ENCODE measurements around the gene LRRC26. TPM values are rescaled to one million over a fixed set of nuclear protein-coding genes. Genes with fewer than 3 reads are reported as not detected.

Gene LRRC26
- total RNA-seq, 1 experiment from 2014 or later, result 2.4 TPM

GRCh38 chr9:137171149-137171900, 1.5 kb upstream of the LRRC26 start:
- Histone ChIP-seq H3K27me3 (ENCODE audit: insufficient read depth, low read length) (no peaks in the 10 kb centered on the region), H3K9ac (ENCODE audit: low read length) (no peak overlapping the region), H2AFZ (ENCODE audit: low read depth, low read length, poor library complexity, severe bottlenecking) (no peak overlapping the region), H3K79me2 (ENCODE audit: insufficient read depth, low read length) (no peaks in the 10 kb centered on the region), H3K4me1 (ENCODE audit: control insufficient read depth in 1 of 2, insufficient read depth in 2 of 2, low read length in 2 of 2) (peaks cover 14 to 40% of the 10 kb centered on the region in 2 experiments), H3K9me2 (ENCODE audit: insufficient read depth) (no peaks in the 10 kb centered on the region), H3K27ac (ENCODE audit: low read depth, low read length) (no peak overlapping the region), H3K4me3 (replicated peaks in 1 of 2; ENCODE audit: low read depth in 1 of 2, low read length in 2 of 2) (no peak overlapping the region), H3K9me3 (ENCODE audit: control insufficient read depth in 1 of 2, insufficient read depth in 1 of 2, low read depth in 1 of 2, low read length in 2 of 2) (no peaks in the 10 kb centered on the region), H3K36me3 (ENCODE audit: control insufficient read depth in 1 of 2, insufficient read depth in 2 of 2, low read length in 2 of 2) (no peaks in the 10 kb centered on the region), H3K4me2 (ENCODE audit: low read length) (no peak overlapping the region), H4K20me1 (ENCODE audit: insufficient read depth) (no peaks in the 10 kb centered on the region)
- no peak for TF ChIP-seq SIN3A (IDR thresholded peaks at IDR 0.05; ENCODE audit: low read depth)
- BruUV-seq (replicated peaks), result no TSS peak
- RAD21 ChIA-PET (ENCODE audit: low non-redundant PET in 1 of 2, low total read pairs in 2 of 2, uncharacterized antibody in 2 of 2, unreplicated experiment in 2 of 2), result no interaction called here
- intact Hi-C loops (cut with micrococcal nuclease), result no loop called here
- CTCF ChIA-PET, result no interaction called here
- POLR2A ChIA-PET, result no interaction called here
- DNase-seq (ENCODE audit: low read depth, low spot score) (no peak), ATAC-seq (no peak)

GRCh38 chr9:137170486-137171148, 766 bp upstream of the LRRC26 start:
- H3K4me2 ChIP-seq (ENCODE audit: low read length), result peak overlapping the region; percentile 84
- no peak overlapping the region for H2AFZ ChIP-seq (ENCODE audit: low read depth, low read length, poor library complexity, severe bottlenecking)
- no peak overlapping the region for H3K9ac ChIP-seq (ENCODE audit: low read length)
- H3K4me1 ChIP-seq (ENCODE audit: control insufficient read depth in 1 of 2, insufficient read depth in 2 of 2, low read length in 2 of 2), result peaks cover 14 to 40% of the 10 kb centered on the region in 2 experiments
- H3K9me3 ChIP-seq (ENCODE audit: control insufficient read depth in 1 of 2, insufficient read depth in 1 of 2, low read depth in 1 of 2, low read length in 2 of 2), result no peaks in the 10 kb centered on the region
- H3K4me3 ChIP-seq (replicated peaks in 1 of 2; ENCODE audit: low read depth in 1 of 2, low read length in 2 of 2), result no peak overlapping the region
- H4K20me1 ChIP-seq (ENCODE audit: insufficient read depth), result no peaks in the 10 kb centered on the region
- H3K36me3 ChIP-seq (ENCODE audit: control insufficient read depth in 1 of 2, insufficient read depth in 2 of 2, low read length in 2 of 2), result no peaks in the 10 kb centered on the region
- no peak overlapping the region; the same call in 1 of the 2 replicates for H3K27ac ChIP-seq (ENCODE audit: low read depth, low read length)
- no TSS peak for BruUV-seq (replicated peaks)
- ChIA-PET CTCF (interaction anchor here (1.9 kb wide), 1 partner anchor 57 kb away, joined by 4 read pairs; the partner anchor contains the start of gene RNF224), POLR2A (interaction anchor here (1.2 kb wide), 1 partner anchor 9 kb away, joined by 3 read pairs; no protein-coding TSS in a partner anchor), RAD21 (ENCODE audit: low non-redundant PET in 1 of 2, low total read pairs in 2 of 2, uncharacterized antibody in 2 of 2, unreplicated experiment in 2 of 2) (no interaction called here)
- no peaks in the 10 kb centered on the region for H3K27me3 ChIP-seq (ENCODE audit: insufficient read depth, low read length)
- ATAC-seq (no peak), DNase-seq (ENCODE audit: low read depth, low spot score) (no peak)
- no peaks in the 10 kb centered on the region for H3K9me2 ChIP-seq (ENCODE audit: insufficient read depth)
- H3K79me2 ChIP-seq (ENCODE audit: insufficient read depth, low read length), result no peaks in the 10 kb centered on the region
- intact Hi-C loops (cut with micrococcal nuclease), result no loop called here
- no peak for TF ChIP-seq JUND (IDR thresholded peaks at IDR 0.05)
- no peak for TF ChIP-seq EGR1 (IDR thresholded peaks at IDR 0.05; ENCODE audit: low read depth)
- no peak for TF ChIP-seq CBX3 (IDR thresholded peaks at IDR 0.05; ENCODE audit: low read depth)
- TF ChIP-seq POLR2AphosphoS5 (IDR thresholded peaks at IDR 0.05; ENCODE audit: low read depth, low read length), result no peak
- no peak for TF ChIP-seq EZH2phosphoT487 (IDR thresholded peaks at IDR 0.05; ENCODE audit: borderline replicate concordance)
- no peak for TF ChIP-seq CTCF (IDR thresholded peaks at IDR 0.05 in 2 of 3, conservative IDR thresholded peaks at IDR 0.05 in 1 of 3; ENCODE audit: borderline replicate concordance in 1 of 3, insufficient read depth in 1 of 3, low read depth in 2 of 3, low read length in 2 of 3)
- TF ChIP-seq SRF (IDR thresholded peaks at IDR 0.05; ENCODE audit: low read depth), result no peak
- TF ChIP-seq RAD21 (IDR thresholded peaks at IDR 0.05; ENCODE audit: low read depth), result no peak
- TF ChIP-seq, protein P1, sequence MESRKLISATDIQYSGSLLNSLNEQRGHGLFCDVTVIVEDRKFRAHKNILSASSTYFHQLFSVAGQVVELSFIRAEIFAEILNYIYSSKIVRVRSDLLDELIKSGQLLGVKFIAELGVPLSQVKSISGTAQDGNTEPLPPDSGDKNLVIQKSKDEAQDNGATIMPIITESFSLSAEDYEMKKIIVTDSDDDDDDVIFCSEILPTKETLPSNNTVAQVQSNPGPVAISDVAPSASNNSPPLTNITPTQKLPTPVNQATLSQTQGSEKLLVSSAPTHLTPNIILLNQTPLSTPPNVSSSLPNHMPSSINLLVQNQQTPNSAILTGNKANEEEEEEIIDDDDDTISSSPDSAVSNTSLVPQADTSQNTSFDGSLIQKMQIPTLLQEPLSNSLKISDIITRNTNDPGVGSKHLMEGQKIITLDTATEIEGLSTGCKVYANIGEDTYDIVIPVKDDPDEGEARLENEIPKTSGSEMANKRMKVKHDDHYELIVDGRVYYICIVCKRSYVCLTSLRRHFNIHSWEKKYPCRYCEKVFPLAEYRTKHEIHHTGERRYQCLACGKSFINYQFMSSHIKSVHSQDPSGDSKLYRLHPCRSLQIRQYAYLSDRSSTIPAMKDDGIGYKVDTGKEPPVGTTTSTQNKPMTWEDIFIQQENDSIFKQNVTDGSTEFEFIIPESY (IDR thresholded peaks at IDR 0.05; ENCODE audit: extremely low read depth, insufficient replicate concordance, low read length), result no peak

All from HCT116 (cell line).